NOMO-1 (cell line): ENCODE results near the gene ALG14.
A peak's percentile ranks its signal among the peaks of the same experiment; 100 is the strongest.
"Not testable (repeated sequence)": the region's sequence is repeated elsewhere in the genome, so short reads cannot be mapped to it uniquely, and the experiment has no call there.

Experiments used
- DNase-seq, 2 experiments: peaks; one replicate each; lab custom pipeline; 2025; ENCODE audit not compliant: unreplicated experiment in 2 of 2; lab: John Stamatoyannopoulos, UW

Gene ALG14

DNA sequence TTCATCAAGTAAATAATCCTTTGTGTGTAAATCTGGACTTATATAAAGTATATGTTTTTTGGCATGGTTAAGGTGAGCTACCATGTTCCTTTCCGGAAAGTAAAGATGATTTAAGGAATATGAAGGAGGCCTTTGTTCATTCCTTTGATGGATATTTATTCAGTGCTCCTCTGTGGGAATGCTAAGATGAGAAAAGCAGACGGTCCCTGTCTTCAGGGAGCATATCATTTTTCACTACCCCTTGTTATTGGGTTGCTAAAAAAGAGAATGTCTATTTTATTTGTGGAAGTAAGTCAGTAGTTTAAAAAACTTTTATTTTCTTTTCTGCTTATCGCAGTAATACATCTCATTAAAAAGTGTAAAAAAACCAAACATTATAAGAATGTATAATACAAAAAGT, 110.8 kb downstream of the ALG14 start:
- no peak for DNase-seq

DNA sequence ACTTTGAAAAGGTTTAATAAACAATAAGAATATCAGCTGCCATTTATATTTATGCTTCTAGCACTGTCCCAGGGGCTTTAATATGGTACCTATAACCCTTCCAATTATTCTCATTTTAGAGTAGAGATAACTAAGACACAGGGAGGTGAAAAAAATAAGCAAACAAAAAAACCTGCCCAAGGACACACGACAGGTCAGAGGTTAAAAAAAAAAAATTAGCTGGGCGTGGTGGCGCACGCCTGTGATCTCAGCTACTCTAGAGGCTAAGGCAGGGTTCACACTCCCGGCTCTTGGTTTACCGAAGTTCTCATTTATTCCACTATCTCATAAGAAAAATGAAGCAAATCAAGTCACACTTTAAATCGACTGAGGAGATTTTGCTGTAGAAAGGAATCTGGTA, 111.2 kb downstream of the ALG14 start:
- DNase-seq = no peak

DNA sequence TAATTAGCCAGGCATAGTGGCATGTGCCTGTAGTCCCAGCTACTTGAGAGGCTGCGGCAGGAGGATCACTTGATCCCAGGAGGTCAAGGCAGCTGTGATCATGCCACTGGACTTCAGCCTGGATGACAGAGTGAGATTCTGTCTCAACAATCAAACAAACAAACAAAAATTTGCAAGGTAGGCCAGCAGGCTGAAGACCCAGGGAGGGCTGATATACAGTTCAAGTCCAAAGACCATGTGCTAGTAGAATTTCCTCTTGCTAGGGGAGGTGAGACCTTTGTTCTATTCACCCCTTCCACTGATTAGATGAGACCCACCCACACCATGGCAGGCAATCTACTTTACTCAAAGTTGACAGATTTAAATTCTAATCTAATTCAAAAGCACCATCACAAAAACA, 114.7 kb downstream of the ALG14 start:
- no peak for DNase-seq

DNA sequence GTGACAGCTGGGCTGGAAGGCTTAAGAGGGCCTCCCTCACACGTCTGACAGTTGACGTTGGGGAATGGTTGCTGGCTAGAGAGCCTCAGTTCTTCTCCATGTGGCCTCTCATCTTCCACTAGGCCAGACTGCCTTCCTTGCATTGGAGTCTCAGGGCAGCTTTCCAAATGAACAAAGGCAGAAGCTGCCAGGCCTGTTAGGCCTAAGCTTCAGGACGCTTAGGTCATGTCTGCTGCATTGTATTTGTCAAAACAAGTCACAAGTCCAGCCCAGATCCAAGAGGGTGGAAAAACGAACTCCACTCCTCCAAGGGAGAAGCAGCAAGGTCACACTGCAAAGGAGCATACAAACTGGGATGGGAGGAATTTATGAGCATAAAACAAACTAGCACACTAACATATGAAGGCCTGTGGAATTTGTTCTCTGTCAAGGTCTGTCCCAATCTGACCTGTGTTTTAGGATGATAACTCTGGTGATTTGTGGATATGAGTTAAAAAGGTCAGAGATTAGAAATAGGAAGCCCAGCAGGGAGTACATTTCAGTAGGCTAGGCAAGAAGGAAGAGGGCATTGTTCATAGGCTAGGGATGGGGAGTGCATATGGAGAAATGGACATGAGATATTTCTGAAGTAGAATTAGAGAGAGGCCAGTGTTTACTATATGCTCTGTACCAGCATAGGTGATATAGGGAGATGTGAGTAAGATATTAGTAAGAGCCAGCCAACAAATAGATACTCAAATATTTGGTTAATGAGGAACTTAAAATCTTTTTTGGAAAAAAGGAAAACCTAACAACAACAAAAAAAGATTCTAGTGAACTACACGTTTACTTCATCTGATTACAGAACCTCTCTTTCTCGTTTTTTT, 116.8 kb downstream of the ALG14 start:
- DNase-seq = no peak

DNA sequence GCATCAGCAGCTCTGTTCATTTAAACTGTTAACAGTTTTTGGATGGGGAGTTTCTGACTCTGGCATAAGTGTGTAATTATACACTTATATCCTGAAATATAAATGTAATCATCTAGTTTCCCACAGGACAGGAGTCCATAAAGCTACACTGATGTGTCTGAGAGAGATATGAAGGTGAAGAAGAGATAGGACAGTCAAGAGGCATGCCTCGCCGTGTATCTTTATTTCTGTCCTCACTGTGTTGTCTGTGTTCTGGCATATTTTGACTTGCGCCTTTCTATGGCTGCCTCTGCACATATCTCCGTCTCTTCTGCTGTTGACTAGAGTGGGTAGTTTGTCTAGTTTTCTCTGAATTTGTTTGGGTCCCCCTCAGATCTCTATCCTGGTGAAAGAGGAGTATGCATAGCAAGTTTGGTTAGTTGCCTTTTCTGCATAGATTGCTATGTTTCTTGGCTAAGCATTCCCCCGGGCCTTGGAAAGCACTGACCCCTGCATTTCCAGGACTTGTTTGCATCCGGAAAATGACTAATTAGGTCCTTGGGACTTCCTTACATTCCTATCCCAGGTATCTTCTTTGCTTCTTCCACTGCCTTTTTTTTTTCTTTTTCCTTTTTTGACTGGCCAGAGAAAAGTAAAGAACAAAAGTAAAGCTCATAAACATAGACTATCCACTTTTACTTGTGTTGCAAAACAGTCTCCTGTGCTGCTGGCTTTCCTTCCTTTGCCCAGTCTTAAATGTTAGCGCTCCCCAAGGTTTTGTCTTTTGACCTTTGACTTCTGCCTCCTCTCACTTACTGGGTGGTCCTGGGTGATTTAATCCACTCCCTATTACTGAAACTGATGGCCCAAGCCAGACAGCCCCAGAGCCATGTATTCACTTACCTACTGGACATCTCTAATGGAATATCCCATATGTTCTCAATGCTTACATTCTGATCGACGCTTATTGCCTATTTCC, 118.2 kb downstream of the ALG14 start:
- no peak for DNase-seq

DNA sequence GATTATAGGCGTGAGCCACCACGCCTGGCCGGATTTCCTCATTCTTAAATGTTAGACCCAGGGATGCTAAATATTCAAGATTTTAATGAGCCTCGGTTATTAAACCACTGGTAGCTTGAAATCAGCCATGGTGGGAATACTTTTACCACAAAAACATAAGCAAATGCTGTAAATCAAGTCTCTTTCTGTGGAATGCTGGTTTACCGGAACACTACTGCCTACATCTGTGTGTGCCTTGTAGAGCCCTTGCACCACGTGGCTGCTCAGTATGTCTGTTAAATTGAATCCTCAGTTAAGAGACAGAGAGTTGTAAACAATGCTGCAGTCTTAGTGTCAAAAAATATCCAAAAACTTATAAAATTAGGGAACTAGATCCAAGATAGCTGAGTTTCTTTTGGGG, 119.0 kb downstream of the ALG14 start:
- DNase-seq = no peak

DNA sequence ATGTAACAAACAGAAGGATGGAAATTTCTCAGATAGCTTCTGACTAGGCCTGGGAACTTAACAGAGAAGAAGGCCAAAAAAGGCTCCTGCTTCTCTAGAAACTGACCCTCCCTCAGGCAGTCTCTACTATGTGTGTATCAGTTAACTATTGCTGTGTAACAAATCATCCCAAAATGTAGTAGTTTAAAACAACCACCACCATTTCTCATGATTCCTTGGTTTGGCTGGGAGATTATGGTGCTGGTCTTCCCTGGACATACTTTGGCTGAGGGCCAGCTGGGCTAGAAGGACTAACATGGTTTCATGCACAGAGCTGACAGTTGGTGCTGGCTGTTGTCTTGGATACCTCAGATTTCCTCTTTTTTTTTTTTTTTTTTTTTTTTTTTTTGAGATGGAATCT, 119.6 kb downstream of the ALG14 start:
- no peak for DNase-seq

DNA sequence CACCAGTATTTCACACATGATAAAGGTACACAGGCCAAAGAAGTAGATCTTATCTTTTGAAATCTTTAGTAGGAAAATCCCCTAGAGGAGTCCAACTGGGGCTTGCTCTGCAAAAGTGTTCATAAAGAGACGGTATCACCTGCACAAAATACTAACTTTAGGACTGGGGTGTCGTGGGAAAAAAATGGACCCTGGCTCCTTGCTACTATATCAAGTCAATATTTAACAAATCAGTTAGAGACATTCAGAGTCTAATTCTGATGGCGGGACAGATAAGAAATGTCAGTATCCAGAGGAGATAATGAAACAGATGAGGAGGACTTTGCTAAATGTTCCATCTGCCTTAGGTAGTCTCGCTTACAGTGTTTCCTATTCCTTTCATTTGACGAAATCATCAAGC, 120.2 kb downstream of the ALG14 start:
- DNase-seq = no peak

DNA sequence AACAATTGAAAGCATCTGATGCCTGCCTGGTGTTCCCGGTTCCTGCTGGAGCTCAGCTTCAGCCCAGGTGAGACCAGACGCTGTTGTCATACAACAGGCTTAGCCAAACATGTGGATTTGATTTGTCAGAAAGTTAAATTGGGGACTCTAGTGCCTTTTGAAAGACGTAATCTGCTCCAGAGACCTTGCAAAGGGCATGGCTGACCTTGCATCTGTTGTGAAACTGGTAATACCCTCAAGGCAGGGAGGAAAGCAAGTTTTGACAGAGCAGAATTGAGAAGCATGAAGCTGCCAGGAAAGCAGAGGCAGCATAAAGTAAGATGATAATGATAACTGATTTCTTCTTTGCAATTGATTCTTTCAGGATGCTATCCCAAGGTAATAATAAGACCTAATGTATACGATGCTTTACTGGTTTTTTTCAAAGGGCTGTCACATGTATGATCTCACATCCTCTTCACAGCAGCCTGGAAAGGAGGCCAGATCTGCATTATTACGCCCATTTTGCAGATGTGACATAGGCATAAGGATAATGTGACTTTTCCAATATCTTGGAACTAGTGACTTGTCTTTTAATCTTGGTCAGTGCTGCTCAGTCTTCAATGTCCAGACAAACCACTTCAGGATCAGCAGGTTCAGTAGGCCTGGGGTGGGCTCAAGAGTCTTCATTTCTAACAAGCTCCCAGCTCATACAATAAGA, 121.1 kb downstream of the ALG14 start:
- DNase-seq = no peak

DNA sequence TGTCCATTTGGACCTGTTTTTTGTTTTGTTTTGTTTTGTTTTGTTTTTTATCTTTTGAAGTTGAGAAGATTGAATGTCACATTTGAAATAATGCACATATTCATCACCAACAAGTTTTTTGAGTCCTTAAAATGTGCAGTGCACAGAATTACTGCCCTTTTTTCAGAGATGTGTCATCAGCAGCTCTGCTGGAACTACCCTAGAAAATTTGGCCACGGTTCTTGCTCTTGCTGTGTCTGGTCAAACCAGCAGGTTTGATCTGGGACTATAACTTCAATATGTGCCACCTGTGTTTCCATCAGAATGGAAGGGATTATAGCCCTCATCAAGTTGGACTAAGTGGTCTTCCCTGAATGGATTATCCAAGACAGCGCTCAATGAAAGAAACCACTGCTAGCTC, 121.7 kb downstream of the ALG14 start:
- no peak for DNase-seq

DNA sequence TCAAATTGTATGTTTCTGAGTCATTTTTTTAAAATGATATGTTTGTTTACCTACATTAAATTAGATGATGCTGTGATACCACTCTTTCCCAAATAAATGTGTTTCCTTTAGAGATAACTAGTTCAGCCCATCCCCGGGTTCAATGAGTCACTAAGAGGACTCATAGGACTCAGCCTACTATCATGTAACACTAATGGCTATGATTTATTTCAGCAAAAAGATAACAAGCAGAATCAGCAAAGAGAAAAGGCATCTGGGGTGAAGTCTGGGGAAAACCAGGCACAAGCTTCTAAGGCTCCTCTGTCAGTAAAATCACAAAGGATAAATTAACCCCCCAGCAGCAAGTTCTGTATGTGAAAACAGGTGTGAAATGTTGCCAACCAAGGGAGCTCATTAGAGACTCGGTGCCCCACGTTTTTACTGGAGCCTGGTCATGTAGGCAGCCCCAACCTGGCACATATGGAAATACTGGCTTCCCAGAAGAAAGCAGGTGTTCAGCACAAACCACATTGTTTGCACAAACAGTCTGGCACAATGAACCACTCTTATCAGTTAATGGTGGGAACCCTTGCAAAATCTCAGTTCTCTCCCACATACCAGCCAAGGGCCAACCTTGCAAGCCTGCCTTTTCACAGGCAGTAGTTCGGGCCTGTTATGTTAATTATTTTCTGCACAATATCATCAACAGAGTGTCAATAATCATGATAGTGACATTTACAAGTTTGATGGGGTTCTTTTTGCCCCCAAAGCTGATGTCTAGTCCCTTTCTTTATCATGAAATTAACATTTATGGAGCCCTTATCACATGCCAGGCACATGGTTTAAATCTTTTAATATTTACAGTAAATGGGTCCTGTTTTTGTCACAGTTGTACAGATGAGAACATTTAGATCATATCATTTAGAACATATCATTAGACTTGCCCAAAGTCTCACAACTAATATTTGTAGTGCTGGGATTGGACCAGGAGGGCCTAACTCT, 122.8 kb downstream of the ALG14 start:
- DNase-seq = no peak

DNA sequence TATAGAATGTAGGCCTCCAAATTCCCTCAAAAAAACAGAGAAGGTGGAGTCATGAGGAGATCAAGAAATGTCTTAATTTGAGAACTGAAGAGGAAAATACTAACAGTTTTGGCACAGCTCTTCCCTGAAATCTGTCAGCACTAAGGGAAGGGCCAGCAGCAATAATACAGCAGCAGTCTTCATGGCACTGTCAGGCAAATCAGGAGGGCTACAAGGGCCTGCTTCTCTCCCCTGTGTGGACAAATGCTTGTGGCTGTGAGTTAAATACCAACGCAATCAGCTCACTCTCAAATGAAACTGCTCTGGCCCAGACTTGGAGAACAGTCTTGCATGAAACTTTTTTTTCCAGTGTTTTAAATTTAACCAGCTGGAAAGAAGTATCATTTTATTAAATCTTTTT, 125.3 kb downstream of the ALG14 start:
- no peak for DNase-seq

DNA sequence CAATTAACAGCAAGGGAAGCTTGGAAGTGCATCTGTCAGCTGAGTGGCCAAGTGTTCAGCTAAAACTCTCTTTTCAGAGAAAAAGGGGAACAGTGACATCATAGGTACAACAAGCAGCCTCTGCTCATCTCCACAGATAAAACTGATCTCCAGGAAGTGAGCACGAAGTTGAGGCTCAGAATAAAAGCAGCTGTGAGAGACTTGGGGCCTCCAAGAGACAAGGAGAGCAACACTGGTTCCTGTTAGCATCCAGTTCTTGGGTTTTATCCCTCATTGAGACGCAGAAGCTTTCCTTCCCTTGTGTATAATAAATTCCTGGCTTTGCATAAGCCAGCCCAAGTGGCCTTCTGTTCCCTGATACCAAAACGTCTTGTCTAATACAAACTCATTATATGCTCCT, 125.9 kb downstream of the ALG14 start:
- DNase-seq = peak in 1 of 2 experiments; percentile 5

DNA sequence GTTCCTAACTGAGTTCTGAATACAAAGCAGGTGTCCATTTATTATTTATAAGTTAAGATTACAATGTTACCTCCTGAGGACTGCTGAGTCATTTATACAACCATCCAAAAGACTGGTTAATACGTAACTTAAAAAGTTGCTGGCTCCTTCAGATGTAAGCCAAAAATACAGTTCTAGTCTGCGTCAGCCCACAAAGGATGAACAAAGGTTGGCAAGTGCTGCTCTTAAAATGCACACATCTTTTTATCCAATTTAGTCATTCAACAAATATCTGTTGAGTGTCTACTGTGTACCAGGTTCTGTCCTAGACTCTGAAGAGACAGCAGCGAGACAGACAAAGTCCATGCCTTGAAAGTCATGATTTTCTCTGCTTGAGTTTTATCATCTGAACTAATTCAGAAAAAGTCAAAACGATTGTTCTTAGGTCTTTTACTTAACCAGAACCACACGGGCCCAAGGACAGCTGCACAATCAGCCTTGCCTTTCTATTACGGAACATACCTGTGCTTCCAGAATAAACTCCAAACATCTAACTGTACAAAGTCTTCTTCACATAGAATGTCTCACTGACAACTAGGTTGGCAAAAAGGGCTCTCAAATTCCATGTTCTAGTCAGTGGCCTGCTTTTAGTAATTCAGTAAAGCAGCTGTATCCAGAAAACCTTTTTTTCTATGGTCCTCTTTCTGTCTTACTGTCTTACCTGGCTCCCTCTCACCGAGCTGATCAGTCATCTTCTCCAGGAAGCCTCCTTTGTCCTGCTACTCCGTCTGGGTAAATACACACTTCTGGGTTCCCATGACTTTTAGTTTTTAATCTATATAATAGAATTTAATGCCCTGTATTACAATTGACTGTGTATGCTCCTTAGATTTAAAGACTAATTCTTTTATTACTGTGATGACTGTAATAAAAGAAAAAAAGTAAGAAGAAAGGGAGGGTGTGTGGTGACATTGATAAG, 130.3 kb downstream of the ALG14 start:
- DNase-seq = no peak

DNA sequence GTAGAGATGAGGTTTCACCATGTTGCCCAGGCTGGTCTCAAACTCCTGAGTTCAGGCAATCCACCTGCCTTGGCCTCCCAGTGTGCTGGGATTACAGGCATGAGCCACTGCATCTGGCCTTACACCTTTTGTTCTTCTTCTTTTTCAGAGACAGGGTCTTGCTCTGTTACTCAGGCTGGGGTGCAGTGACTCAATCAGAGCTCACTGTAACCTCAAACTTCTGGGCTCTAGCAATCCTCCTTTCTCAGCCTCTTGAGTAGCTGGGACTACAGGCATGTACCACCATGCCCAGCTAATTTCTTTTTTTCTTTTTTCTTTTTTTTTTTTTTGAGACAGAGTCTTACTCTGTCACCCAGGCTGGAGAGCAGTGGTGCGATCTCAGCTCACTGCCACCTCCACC, 131.3 kb downstream of the ALG14 start:
- not testable (repeated sequence) for DNase-seq

DNA sequence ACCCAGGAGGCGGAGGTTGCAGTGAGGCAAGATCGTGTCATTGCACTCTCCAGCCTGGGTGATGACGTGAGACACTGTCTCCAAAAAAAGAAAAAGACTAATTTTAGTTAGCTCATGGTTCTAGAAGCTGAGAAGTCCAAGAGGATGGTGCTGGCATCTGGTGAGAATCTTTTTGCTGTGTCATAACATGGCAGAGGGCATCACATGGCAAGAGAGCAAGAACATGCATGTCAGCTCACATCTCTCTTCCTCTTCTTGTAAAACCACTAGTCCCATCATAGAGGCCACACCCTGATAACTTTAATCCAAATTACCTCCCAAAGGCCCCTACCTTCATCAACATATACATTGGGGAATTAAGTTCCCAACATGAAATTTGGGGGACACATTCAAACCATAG, 132.0 kb downstream of the ALG14 start:
- DNase-seq = no peak

DNA sequence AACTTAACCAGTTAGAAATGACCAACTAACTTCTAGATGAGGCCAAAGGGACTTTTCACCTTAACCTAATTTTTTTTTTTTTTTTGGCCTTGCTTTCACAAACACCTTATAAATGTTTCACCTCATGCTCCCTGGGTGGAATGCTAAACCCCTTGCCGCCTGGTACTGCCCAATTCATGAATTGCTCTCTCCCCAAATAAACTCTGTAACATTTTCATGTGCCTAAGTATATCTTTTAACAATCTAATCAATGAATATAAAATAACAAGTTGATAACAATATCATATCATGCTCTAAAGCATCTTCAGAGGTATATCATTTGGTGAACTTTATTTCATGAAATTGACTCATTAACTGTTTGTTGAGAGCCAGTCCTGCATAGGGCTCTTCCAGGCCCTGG, 134.9 kb downstream of the ALG14 start:
- DNase-seq = no peak

DNA sequence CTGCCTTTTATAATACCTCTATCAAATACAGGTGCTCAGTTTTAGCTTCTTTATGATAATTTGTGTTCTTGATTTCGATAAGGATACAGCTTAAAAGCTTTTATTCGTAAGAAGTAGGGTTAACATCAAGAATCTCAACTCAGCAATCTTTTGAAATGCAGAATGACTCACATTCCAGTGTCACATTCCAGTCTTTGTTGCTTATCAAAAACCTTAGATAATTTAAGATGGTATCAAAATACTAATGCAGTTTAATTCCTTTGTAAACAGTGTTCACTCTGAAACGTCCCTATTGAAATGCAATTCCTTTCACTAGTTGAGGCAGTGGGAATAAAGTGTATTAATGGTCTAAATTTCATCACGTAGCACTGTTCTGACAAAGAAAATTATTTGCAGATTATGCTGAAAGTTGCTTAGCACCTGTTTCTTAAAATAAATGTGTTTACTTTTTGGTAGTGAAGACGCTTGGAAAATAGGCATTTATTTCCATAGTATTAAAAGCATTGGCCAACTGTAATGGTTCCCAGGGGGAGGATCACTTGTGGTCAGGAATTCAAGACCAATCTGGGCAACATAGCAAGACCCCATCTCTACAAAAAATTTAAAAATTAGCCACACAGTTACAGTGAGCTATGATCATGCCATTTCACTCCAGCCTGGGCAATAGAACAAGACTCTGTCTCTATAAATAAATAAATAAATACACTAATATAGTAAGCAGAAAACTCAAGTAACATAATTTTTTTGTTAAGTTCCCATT, 135.7 kb downstream of the ALG14 start:
- DNase-seq = no peak
